ENCODE measurements around the gene ARPC5L.
"Not testable (repeated sequence)": the region's sequence is repeated elsewhere in the genome, so short reads cannot be mapped to it uniquely, and the experiment has no call there.

The ARPC5L gene

DNA sequence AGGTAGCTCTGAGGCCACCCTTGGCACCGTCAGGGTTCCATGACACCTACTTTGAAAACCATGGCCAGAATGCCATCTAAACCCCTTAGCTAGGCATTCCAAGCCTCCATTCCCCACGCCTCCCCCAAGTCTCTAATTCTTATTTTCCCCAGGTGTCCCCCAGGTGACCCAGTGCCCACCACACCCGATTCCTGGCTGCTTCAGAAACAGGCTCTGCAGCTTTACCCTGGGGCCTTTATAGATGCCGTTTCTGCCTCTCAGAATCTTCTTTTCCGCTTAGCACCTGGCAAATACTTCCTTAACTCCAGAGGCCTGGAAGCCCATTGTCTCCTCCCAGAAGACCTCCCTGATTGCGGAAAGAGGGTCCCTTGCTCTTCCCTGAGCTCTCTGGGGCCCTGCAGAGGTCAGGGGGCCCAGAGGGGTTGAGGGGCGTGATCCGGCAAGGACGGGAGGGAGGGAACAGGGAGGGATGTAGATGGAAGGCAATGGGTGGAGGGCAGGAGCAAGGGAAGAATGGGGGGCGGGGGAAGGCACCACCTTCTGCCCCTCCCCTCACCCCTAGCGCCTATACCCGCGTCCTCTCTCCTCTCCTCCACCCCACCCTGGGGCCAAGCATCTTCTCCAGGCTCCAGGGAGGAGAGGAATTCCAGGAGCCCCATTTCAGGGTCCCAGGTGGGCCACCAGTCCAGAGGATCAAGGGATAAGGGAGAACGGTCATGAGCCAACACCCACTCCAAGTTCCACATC is 20.7 kb upstream of the ARPC5L start:
- no peak for DNase-seq

DNA sequence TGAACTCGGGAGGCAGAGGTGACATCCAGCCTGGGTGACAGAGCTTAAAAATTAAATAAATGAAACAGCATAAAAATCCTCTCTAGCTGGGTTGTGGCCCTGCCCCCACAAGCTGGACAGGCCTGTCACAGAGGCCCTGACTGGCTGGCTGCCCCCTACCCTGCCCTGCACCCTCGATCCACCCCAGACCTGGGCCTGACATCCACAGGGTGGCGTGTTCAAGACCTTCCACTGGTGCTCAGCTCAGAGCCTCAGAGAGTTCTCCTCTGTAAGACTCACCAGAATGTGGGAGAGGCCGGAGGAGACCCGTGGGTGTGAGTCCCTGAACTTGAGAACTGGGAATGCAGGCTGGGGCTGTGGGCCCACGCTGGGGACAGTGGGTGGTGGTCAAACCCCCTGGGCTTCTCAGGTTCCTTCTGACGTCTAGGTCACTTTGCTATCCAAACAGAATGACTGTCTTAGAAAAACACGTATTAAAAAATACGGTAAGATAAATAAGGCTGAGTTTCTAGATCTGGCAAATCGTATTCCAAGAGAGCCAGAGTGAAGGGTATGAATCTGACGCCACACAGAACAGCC is 18.4 kb upstream of the ARPC5L start:
- DNase-seq = no peak

DNA sequence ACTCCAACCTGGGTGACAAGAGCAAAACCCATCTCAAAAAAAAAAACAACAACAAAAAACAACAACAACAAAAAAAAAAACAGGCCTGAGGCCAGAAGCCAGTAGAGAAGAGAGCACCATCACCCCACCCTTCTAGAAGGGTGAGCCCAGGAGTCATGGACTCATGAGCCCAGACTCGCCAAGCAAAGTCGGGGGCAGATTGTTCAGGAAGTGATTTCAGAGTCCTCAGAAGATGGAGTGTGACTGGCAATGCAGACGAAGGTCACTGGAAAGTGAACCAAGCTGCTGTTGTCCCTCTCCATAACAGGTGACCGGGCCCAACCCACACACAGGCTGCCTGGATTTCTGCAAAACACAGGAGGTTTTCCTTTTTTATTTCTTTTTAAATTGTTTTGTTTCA is 17.6 kb upstream of the ARPC5L start:
- DNase-seq = peak; percentile 34 to 56 (median 45)

DNA sequence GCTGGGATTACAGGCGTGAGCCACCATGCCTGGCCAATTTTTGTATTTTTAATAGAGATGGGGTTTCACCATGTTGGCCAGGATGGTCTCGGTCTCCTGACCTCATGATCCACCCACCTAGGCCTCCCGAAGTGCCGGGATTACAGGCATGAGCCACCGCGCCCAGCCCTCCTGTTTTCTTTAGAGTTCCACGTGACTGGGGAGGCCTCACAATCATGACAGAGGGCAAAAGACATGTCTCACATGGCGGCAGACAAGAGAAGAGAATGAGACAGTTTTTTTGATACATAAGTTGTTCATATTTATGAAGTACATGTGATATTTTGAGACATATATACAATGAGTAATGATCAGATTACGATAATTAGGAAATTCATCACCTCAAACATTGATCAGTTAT is 15.5 kb upstream of the ARPC5L start:
- DNase-seq = not testable (repeated sequence)

DNA sequence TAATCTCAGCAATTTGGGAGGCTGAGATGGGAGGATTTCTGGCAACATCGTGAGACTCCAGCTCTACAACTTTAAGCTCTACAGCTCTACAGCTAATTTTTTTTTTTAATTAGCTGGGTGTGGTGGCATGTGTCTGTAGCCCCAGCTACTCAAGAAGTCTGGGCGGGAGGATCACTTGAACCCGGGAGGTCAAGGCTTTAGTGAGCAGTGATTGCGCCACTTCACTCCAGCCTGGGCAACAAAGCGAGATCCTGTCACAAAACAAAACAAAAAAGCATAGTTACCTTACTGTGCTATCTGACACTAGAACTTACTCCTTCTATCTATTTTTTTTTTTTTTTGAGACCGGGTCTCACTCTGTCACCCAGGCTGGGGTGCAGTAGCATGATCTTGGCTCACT is 15.0 kb upstream of the ARPC5L start:
- DNase-seq = no peak

DNA sequence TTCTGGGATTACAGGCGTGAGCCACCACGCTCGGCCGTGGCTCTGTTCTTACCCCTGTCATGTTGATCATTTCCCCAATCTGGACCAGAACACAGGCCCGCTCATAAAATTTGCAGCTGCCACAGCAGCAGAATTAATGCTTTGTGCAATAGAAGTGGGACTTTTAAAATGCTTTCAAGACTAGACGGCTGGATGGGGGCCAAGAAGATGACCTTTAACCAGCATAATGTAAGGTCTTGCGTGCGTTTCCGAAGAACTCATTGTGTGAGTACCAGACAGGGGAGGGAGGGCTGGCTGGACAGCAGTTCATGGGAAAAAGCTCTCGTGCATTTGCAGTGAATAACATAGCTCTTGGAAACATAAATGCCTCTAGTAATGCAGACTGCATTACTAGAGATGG is 12.1 kb upstream of the ARPC5L start:
- no peak for DNase-seq

DNA sequence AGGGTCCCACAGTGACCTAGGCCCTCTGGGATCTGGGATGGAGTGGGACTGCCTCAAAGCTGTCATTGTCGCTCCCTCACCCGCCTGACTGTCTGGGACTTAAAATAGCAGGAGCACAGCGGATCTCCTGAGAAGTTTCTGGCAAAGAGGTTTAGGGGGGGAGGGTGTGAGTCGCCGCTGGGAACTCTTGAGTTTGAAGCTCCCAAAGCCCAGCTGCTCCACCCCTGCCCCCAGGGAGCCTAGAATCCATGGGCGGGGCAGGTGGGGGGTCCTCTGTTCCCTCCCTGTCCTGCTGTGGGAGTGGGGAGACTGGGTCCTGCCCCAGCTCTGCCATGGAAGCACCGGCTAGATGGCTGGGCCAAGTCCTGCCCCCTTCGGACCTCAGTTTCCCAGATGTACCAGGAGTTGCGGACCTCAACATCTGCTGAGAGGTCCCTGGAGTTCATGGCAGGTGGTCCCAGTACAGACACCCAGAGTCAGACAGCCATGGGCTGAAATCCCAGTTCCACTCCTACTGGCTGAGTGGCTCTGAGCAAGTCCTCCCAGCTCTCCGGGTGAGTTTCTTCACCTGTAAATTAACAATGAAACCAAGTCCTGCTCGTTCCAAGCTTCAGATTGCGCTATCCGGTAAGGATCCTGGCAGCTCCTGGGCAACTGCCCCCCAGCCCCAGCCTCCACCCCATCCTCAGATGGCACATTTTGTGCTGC is 9.7 kb upstream of the ARPC5L start:
- DNase-seq = no peak

DNA sequence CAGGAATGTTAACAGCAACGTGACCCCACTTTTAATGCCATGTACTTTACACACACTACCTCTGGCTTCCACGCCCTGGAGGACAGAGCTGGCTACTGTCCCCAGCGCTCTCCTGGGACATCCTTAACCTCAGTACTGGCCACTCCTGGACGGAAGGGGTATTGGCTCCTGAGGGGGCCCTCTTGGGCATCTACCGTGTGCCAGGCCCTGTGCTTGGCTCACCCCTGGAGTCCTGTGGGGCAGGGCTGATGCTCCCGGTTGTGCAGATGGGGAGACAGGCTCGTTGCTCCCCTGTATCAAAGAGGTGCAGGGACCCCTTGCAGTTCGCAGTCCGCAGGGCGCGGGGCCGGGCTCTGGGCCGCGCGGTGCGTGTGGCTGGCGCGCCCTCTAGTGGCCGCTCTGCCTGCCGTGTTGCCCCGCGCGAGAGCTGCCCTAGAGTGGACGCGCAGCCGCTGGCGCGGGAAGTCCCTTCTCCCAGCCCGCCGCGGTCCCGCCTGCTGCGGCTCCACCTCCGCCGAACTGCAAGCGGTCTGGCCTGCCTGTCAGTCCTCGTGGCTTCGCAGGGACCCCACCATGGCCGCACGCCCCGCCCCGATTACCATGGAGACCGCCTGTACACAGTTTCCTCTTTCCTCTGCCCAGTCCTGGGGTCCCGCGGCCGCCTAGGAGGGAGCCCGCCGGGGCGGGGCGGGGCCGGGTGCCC is 8.9 kb upstream of the ARPC5L start, which contains the start of gene WDR38:
TSS of gene WDR38 (plus strand) at position 632 of the 703 bp plus-strand sequence. CDS start 72 bp downstream, outside the sequence.
- peak; percentile 83 to 92 (median 87) for DNase-seq

DNA sequence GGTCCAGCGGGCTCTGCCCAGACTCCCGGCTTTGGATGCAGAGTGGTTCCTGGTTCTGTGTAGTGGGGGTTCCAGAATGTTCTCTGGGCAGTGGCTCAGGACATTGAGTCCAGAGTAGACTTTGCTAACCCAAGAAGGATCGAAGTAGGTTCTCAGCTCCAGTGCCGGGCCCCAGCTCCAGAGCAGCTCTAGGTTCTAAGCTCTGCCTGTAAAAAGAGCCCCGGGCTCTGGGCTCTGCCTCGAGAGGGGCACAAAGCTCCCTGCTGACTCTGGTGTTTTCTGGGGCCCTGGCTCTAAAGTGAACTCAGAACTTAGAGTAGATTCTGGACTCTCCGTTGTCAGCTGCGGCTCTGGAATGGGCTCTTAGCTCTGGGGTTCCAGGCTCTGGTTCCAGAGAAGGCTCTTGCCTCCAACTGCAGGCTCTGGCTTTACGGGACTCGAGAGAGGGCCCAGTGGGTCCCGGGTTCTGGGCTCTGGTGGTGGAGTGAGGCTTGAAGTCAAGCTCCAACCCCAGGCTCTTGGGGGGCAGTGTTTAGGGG is 8.3 kb upstream of the ARPC5L start:
- DNase-seq = no peak

DNA sequence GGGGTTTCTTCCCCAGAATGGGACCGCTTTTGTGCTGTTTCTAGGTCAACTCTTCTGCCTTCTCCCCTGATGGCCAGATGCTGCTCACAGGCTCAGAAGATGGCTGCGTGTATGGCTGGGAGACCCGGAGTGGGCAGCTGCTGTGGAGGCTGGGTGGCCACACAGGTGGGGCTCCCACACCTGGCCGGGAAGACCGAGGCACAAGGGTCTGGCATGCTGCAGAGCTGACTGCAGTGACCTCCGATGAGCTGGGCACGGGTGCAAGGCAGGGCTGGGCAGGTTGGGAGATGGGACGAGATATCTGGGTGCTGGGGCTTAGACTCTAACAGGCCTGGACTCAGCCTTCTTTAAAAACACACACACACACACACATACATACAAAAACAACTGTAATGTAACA is 7.8 kb upstream of the ARPC5L start:
- DNase-seq = no peak

DNA sequence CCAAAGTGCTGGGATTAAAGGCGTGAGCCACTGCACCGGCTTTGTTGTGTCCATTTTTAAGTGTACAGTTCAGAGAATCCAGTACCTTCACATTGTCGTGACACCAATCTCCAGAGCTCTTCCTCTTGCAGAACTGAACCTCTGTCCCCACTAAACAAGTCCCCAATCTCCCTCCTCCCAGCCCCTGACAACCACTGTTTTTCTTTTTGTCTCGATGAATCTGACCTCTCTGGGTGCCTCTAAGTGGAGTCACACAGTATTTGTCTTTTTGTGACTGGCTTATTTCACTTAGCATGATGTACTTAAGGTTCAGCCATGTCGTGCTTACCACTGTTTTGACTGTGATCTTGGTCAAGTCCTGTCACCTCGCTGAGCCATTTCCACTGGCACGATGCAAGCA is 7.1 kb upstream of the ARPC5L start:
- no peak for DNase-seq

DNA sequence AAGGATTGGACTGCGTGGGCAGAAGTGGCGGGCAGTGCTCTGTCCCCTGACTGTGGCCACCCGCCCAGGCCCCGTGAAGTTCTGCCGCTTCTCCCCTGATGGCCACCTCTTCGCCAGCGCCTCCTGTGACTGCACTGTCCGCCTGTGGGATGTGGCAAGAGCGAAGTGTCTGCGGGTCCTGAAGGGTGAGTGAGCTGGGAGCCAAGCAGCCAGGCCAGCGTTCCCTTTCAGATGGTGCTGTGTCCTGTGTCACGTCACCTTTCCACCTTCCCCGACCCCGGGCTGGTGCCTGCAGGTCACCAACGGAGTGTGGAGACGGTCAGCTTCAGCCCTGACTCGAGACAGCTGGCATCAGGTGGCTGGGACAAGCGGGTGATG is 6.4 kb upstream of the ARPC5L start:
- DNase-seq = no peak

DNA sequence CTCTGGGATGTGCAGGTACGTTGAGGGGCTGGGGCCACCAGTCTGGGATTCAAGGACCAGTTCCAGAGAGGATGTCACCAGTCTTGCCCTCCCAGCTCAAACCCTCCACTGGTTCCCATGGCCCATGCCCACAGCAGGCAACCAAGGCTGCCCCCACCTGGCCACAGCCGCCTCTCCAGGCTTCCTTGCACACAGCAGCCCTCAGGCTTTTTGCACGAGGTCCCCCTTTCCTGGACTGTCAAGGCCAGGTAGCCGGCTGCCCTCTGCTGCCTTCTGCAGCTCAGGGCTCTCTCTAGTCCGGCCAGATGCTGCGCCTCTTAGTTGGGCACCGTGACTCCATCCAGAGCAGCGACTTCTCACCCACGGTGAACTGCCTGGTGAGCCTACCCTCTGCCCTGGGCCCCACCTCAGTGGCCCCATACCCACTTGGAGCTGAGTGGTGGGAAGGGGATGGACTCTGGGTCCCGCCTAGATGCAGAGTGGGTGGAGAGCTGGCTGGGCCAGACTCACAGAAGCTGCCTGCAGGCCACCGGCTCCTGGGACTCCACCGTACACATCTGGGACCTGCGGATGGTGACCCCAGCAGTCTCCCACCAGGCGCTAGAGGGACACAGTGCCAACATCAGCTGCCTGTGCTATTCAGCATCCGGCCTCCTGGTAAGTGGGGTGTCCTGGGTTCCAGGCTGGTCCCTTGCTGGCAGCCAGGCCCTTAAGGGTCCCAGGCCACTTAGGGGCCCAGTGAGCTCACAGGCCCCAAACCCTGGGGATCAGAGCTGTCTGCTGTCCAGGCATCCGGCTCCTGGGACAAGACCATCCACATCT is 5.8 kb upstream of the ARPC5L start:
- DNase-seq = peak in 1 of 4 experiments; percentile 38

DNA sequence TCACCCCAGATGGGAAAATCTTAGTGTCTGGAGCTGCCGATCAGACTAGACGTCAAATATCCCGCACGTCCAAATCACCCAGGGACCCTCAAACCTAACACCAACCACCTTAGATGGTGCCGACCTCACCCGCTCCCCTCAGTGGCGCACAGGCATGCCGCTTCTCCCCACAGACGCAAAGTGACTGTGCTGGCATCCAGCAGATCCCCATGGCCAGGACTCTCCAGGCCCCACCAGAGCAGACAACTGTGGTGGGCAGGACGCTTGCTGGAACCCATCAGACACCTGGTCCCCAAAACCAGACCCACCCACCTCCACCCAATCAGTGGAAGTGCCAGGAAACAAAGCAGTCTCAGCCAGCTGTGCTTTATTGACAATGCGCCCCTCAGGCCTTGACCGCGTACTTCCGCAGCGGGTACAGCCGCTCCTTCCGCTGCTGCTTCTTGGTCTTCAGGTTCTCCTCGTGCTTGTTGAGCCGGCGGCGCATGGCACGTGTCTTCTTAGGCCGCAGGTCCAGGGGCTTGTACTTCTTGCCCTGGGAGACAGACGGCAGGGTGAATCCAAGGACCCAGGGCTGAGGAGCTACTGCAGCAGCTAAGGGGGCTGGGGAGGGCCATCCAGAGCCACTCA is 4.3 kb upstream of the ARPC5L start:
- no peak for DNase-seq

DNA sequence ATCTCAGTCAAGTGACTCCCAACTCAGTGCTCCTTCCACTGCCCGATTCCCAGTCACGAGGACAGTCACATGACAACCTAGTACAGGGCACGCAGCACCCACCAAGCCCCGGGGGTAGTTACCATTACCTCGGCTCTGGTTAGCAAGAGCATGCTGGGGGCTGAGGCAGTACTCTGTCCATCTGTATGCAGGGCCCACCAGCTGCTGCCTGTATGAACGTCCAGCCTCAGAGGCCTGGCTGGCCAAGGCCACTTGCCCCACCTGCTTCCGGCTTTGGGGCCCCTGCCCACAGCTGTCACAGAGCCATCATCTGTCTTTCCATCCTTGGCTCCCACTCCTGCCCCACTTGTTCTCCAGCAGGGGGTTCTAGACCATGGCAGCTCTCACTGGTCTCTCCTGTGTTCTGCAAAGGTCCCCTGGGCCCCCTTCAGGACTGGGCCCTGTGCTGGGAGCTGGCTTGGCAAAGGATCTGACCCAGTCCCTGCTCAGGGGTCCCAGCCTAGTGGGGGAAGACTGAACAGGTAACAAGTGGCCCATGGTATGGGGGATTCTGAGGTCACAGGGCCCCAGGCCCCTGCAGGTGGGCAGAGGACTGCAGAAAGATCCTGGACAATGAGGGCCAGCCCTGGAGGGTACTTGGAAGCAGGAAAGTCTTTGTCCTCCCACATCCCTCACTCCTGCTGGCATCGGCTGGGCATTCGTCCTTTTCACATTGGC is 3.4 kb upstream of the ARPC5L start:
- DNase-seq = no peak

DNA sequence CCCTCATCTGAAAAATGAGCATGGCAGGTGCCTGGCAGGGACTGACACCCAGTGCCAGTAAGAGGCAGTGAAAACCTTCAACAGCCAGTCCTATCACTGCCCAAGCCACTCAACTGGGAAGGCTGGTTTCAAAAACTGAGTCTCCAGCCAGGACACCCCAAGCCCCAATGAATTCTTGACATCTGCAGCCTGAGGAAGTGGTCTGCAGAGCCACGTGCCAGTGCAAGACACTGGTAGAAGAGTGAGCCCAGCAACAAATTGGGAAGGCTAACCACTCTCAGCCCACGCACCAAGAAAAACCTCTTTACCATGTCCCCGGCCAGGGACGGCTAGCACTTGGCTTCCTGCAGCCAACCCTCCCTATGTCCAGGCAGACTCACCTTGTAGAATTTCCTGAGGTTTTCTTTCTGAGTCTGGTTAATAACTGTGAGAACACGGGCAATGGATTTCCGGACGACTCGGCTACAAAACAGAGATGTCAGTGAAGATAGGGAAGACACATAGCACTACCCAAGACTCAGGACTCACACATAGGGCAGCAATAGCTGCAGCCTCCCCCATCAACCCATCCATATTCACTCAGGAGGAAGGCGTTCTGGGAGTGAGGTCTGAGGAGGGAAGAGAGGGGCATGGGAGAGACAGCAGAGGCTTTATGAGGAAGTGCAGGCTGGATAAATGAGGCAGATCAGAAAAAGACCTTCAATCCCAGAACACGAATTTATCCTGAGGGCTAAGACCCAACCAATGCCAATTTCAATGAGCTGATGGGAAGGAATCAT is 1.9 kb upstream of the ARPC5L start:
- DNase-seq = peak in 3 of 4 experiments; percentile 24 to 36 (median 31)

DNA sequence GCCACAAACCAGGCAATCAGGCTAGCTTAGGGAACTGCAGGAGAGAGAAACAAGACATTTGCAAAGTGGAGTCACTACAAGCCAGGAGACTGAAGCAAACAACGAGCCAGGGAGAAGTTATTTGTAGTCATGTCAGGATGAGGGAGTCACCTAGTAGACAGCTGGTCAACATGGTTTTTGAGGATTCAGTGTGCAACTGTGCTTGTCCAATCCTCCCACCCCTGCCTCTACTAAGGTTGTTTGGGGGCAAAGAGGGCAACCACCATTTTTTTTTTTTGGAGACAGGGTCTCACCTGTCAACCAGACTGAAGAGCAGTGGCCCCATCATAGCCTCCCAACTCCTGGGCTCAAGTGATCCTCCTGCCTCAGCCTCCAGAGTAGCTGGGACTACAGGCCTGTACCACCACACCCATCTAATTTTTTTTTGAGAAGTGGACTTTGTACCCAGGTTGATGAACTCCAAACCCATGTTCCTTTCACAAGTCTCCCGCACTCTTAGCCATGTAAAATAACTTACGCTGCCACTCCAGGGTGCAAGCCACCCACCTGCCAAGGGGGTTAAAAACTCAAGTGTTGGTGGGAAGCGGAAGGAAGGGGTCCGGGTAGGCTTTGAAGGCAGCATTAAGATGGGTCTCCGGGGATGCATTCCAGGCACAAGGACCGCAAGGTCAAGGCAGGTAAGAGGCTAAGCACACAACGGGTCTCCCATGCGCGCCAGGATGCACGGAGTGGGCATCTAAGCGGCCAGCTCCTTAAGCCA is 1.2 kb upstream of the ARPC5L start:
- no peak for DNase-seq

DNA sequence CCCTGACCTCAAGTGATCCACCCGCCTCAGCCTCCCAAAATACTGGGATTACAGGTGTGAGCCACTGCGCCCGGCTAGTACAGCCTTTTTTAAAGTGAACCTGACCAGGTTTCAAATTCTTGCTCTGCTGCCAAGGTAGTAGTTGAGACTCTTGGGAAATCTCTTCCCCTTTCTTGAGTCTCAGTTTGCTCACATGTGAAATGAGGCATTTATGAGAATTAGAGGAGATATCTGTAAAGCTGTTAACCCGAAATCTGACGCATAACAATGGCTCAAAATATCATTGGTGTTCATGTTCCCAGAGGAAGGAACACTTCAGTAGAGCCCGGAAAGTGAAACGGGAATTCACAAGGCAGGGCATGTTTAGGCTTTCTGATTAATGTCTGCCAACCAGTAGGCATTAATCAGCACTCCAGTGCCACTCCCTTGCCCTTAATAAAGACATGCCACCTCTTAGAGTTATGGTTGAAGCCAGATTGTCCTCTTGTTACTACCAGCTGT is 1.5 kb downstream of the ARPC5L start:
- DNase-seq = peak in 2 of 4 experiments; percentile 35 to 40

Measured in suppressor macrophage (primary cell).